CD4-positive, alpha-beta T cell treated with Interleukin-2 at 100 ng/mL for 4 hours (primary cell): ENCODE measurements around the gene TOB2.
"Not testable (repeated sequence)": the region's sequence is repeated elsewhere in the genome, so short reads cannot be mapped to it uniquely, and the experiment has no call there.

Experiments used
- DNase-seq: peaks from one replicate; pipeline ENCODE4 v3.0.0-alpha.2; 2020; ENCODE audit warnings: low spot score

The TOB2 gene

DNA sequence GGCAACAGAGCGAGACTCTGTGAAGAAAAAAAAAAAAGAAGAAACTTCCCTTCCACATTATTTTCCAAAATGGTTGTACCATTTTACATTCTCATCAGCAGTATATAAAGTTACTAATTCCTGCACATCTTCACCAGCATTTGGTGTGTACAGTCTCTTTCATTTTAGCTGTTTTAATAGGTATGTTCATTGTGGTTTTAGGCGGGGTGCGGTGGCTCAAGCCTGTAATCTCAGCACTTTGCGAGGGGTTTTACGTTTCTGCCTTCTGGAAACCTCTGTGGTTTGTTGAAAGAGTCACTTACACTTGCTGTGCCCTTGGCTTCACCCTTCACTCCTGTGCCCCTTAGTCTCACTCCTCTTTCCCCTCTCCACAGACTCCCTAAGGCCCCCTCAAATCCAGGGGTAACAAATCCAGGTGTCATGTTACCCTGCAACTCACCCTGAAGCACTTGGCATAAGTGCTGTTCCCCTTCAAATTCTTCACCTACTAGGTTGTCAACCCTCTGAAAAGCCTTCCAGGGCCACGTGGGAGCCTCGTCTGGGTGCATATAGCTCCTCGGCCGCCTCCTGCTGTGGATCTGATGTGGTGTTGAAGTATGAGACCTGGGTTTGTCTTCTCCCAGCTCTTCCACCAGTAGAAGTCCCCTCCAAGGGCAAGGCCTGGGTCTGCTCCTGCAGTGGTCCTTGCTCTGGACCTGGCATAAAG lies 20.8 kb downstream of the TOB2 start:
- DNase-seq = peak; percentile 53

GRCh38 chr22:41418717-41419116 lies 27.9 kb downstream of the TOB2 start:
- DNase-seq = no peak

DNA sequence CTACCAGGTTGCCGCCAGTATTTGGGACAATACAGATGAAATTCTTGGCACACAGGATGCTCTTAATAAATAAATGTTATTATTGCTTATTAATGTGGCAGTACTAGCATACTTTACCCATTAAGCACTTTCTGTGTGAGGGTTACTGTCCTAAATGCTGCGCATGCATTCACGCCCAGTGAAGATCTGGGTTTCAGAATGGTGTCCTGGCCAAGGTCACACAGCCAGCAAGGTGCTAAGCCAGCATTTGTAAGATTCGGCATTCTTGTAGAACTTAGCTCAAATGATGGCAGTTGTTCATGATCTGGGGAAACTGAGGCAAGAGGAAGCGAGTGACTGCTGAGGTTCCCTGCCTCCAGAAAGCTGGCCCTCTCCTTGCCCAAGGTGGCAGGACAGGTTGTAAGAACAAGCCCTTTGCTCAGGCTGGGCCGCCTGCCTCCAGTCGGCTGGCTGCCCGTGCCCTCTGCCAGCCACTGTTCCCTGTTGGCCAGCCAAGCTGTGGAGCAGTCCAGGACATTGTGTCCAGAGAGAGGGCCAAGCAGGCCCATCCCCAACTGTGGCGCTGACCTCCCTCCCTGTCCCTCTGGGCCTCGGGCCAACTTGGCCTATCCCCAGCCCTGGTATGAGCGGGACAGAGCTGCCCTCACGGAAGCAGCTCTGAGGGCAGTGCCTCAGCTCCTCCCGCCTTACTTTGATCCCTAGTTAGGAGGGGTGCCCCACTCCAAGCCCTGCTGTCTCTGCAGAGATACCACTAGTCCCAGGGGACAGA lies 28.8 kb downstream of the TOB2 start:
- DNase-seq = no peak

DNA sequence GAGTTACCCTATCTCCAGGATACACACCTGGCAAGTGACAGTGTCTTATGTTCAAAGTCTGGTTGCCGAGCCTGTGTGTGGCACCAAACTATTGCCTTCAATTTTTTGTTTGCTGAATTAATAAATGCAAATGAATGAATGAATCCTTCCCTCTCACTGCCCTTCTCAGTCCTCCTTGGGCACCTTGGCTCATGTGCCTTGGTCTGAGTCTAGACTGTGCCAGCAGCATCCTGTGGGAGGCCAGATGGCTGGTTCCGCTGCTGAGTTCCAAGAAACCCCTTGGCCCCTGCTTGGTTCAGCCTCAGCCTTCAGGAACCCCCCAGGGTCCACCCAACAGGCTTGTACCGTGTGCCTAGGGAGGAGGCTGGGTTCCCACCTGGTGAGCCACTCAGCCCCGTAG lies 31.0 kb downstream of the TOB2 start:
- no peak for DNase-seq

- no peak for DNase-seq
Measured at GRCh38 chr22:41411021-41411851, 35.4 kb downstream of the TOB2 start.

- no peak for DNase-seq
Measured at GRCh38 chr22:41410311-41410751, 36.3 kb downstream of the TOB2 start.

GRCh38 chr22:41408665-41409064 lies 37.9 kb downstream of the TOB2 start:
- no peak for DNase-seq

GRCh38 chr22:41407433-41407832 lies 39.2 kb downstream of the TOB2 start:
- DNase-seq = no peak

GRCh38 chr22:41406410-41406809 lies 40.2 kb downstream of the TOB2 start:
- DNase-seq = no peak

DNA sequence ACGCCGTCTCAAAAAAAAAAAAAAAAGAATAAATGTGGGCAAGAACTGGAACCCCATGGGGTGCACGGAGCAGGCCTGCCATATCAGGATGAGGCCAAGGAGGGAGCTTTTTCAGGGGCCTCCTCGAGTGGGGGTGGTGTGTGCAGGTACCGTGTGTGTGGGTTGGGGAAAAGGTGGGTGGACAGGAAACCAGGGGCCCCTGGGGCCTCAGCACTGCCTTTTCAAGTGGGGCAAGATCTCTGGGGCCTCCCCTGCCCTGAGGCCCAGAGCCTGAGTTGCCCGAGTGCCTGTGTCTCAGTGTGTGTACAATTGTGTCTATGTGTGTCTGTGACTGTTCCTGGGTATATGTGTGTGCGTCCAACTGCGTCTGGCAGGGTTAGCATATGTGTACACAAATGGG lies 41.0 kb downstream of the TOB2 start:
- DNase-seq = no peak

- peak; percentile 90 for DNase-seq
Measured at GRCh38 chr22:41403532-41404318, 42.9 kb downstream of the TOB2 start.

GRCh38 chr22:41402851-41403250 lies 43.8 kb downstream of the TOB2 start:
- DNase-seq = not testable (repeated sequence)

DNA sequence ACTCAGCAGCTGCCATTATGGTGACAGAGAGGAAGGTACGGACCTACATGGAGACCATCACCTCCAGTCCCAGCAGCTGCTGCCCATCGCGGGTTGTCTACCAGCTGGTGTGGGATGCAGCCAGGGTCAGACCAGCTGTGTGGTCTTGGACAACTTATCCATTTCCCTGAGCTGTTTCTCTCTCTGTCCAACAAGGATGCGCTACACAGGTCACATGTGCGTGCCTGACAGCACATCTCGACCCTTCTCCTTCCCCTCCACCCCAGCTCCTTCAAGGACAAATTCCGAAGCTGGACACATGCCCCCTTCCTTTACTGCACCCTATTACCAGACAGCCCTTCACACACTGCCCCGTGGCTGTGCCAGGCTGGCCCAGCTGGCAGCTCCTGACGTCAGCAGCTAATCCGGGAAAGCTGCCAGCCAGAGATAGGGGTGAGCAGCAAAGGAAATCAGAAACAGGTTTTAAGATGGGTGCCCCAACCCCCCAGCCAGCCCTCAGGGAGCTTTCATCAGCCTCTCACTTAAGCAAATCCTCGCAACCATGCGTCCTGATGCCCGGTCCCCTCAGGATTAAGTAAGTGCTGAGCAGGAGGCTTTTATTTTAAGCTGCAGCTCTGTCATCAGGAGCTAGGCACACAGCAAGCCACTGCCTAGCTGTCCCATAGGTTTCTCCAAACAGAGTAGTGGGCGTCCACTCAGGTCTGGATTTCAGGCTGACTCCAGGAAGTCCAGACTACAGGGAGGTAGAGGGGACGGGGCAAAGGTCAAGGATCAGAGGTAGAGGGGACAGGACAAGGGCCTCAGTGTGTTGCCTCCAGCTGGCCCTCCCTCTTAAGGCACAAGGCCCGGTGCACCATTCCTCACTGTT lies 44.6 kb downstream of the TOB2 start:
- no peak for DNase-seq

DNA sequence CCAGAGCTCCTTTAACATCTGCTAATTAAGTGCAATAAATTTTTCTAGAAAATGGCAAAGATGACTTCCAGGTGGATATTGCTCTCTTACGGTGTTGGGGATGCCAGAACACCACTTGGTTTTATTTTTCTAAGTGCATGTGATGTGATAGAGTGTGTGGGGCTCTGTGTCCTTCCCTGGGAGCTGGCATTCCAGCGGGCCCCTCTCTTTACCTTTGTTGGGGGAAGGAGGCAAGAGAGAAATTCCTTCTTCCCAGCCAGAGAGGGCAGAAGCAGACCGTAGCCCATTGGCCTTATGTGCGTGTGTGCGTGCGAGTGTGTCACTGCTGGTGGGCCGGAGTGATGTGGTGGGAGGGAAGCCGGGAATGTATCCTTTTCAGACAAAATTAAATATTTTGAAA lies 47.7 kb downstream of the TOB2 start:
- no peak for DNase-seq

GRCh38 chr22:41397143-41397811 lies 49.3 kb downstream of the TOB2 start:
- DNase-seq = no peak

DNA sequence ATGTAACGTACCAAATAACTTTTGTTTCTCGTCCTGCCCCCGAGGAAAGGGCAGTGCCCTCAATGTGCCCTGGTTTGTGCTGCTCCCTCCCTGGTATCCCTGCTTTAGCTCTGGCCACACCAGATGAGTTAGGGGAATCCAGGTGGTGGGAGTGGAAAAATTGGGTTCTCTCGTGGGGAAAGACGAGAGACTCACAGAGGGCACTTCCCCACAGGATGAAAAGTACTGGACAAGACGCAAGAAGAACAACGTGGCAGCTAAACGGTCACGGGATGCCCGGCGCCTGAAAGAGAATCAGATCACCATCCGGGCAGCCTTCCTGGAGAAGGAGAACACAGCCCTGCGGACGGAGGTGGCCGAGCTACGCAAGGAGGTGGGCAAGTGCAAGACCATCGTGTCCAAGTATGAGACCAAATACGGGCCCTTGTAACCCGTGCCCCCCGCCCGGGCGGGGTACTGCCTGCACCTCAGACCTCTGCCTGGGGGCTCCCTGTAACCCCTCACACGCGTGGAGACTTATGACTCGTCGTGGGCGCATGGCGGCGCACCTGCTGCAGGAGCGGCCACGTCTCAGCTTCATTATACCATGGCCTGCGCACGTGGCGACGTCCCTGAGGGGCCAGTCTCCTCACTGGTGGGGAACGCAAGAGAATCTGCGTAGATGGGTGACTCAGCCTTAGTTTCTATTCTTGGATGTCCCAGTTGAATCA lies 50.9 kb downstream of the TOB2 start:
- DNase-seq = no peak

DNA sequence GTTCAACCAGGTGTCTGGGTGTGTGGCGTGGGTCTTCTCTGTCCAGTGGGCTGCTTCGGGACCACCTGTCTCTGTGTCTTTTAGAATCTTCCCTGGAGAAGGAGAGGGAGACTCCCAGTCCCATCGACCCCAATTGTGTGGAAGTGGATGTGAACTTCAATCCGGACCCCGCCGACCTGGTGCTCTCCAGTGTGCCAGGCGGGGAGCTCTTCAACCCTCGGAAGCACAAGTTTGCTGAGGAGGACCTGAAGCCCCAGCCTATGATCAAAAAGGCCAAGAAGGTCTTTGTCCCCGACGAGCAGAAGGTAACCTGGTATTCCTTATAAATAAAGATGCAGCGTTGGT lies 52.6 kb downstream of the TOB2 start:
- no peak for DNase-seq

DNA sequence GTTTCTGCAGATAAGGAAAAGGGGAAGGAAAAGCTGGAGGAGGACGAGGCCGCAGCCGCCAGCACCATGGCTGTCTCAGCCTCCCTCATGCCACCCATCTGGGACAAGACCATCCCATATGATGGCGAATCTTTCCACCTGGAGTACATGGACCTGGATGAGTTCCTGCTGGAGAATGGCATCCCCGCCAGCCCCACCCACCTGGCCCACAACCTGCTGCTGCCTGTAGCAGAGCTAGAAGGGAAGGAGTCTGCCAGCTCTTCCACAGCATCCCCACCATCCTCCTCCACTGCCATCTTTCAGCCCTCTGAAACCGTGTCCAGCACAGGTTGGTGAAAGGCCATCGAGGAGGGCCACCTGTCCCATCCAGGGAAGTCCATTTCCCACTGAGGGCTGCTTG lies 59.3 kb downstream of the TOB2 start:
- DNase-seq = no peak

- DNase-seq = no peak
Measured at GRCh38 chr22:41384128-41384527, 62.5 kb downstream of the TOB2 start.
